WERI-Rb-1 (cell line): ENCODE data around the gene UBE2J2.

Experiments used
- DNase-seq: peaks from one replicate; pipeline ENCODE4 v3.0.0-alpha.2; 2020
- H3K27ac ChIP-seq: fragments of 250-450 bp; sonication (Bioruptor Pico); 2 replicates; pipeline ENCODE4 v1.5.1; 2020; ENCODE audit warnings: mild to moderate bottlenecking, moderate library complexity
- H3K27me3 ChIP-seq: fragments of 250-450 bp; sonication (Bioruptor Pico); 2 replicates; pipeline ENCODE4 v1.5.1; 2021; ENCODE audit warnings: mild to moderate bottlenecking, low read depth, moderate library complexity; ENCODE audit not compliant: insufficient read depth, severe bottlenecking
- H3K36me3 ChIP-seq: fragments of 250-450 bp; sonication (Bioruptor Pico); 2 replicates; pipeline ENCODE4 v1.5.1; 2020; ENCODE audit warnings: mild to moderate bottlenecking, moderate library complexity
- H3K4me3 ChIP-seq: 2 replicates; pipeline ENCODE4 v1.5.1; 2011; ENCODE audit warnings: low read depth, mild to moderate bottlenecking, control low read depth, low read length
- H3K9me3 ChIP-seq: fragments of 250-450 bp; sonication (Bioruptor Pico); 2 replicates; pipeline ENCODE4 v1.5.1; 2021; ENCODE audit warnings: mild to moderate bottlenecking, moderate library complexity; ENCODE audit not compliant: severe bottlenecking
- CTCF ChIP-seq: IDR thresholded peaks from 2 replicates; pipeline ENCODE4 v1.5.1; 2011; ENCODE audit warnings: low read depth, mild to moderate bottlenecking, control low read depth, inconsistent platforms, low read length

Gene UBE2J2

GRCh38 chr1:1307261-1307922 lies 33.7 kb upstream of the UBE2J2 start:
- H3K9me3 ChIP-seq = no peaks in the 10 kb centered on the region
- no peaks in the 10 kb centered on the region for H3K27me3 ChIP-seq
- H3K4me3 ChIP-seq = peak overlapping the region; percentile 97
- H3K27ac ChIP-seq = peak overlapping the region; percentile 99
- no peak for DNase-seq
- peaks cover 43% of the 10 kb centered on the region for H3K36me3 ChIP-seq
- no peak for TF ChIP-seq CTCF

GRCh38 chr1:1306661-1307260 lies 33.1 kb upstream of the UBE2J2 start:
- Histone ChIP-seq H3K36me3 (peaks cover 37% of the 10 kb centered on the region), H3K4me3 (peak overlapping the region; percentile 97), H3K27me3 (no peaks in the 10 kb centered on the region), H3K27ac (peak overlapping the region; percentile 99), H3K9me3 (no peaks in the 10 kb centered on the region)
- no peak for DNase-seq
- no peak for TF ChIP-seq CTCF

GRCh38 chr1:1306070-1306660 lies 32.5 kb upstream of the UBE2J2 start:
- peaks cover 31% of the 10 kb centered on the region for H3K36me3 ChIP-seq
- H3K27ac ChIP-seq = peak overlapping the region; percentile 99
- no peaks in the 10 kb centered on the region for H3K27me3 ChIP-seq
- DNase-seq = peak; percentile 71
- peak; percentile 52 for TF ChIP-seq CTCF
- H3K9me3 ChIP-seq = no peaks in the 10 kb centered on the region
- peak overlapping the region; percentile 97 for H3K4me3 ChIP-seq

- H3K27me3 ChIP-seq = no peaks in the 10 kb centered on the region
- no peak for TF ChIP-seq CTCF
- H3K4me3 ChIP-seq = peak overlapping the region; percentile 97
- H3K9me3 ChIP-seq = no peaks in the 10 kb centered on the region
- peaks cover 28% of the 10 kb centered on the region for H3K36me3 ChIP-seq
- H3K27ac ChIP-seq = peak overlapping the region; percentile 99
- DNase-seq = peak; percentile 92
These were observed 31.8 kb upstream of the UBE2J2 start for GRCh38 chr1:1305300-1306069.

GRCh38 chr1:1304331-1305299 lies 31.0 kb upstream of the UBE2J2 start:
- H3K27ac ChIP-seq = peak overlapping the region; percentile 99
- H3K27me3 ChIP-seq = no peaks in the 10 kb centered on the region
- peaks cover 28% of the 10 kb centered on the region for H3K36me3 ChIP-seq
- H3K9me3 ChIP-seq = no peaks in the 10 kb centered on the region
- DNase-seq = peak; percentile 97
- 0 out of 2 replicates have a peak, but pooled peaks have one; percentile 5 for TF ChIP-seq CTCF
- H3K4me3 ChIP-seq = peak overlapping the region; percentile 97
